Loucy (cell line): Measurements from ENCODE around the gene IGFN1.

Experiments used
- EZH2phosphoT487 ChIP-seq: fragments of 200-600 bp; IDR thresholded peaks from 2 replicates; pipeline ENCODE4 v1.6.1; 2018; ENCODE audit warnings: antibody characterized with exemption, mild to moderate bottlenecking, moderate library complexity, borderline replicate concordance
- TF ChIP-seq, protein P1 (sequence below): fragments of 200-600 bp; sonication (generic); conservative IDR thresholded peaks from 2 replicates; pipeline ENCODE4 v1.5.1; 2014; ENCODE audit warnings: mild to moderate bottlenecking, antibody characterized with exemption, low read length

- TF ChIP-seq, protein P1, sequence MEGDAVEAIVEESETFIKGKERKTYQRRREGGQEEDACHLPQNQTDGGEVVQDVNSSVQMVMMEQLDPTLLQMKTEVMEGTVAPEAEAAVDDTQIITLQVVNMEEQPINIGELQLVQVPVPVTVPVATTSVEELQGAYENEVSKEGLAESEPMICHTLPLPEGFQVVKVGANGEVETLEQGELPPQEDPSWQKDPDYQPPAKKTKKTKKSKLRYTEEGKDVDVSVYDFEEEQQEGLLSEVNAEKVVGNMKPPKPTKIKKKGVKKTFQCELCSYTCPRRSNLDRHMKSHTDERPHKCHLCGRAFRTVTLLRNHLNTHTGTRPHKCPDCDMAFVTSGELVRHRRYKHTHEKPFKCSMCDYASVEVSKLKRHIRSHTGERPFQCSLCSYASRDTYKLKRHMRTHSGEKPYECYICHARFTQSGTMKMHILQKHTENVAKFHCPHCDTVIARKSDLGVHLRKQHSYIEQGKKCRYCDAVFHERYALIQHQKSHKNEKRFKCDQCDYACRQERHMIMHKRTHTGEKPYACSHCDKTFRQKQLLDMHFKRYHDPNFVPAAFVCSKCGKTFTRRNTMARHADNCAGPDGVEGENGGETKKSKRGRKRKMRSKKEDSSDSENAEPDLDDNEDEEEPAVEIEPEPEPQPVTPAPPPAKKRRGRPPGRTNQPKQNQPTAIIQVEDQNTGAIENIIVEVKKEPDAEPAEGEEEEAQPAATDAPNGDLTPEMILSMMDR: no peak
- TF ChIP-seq EZH2phosphoT487: no peak
These were observed 84.6 kb downstream of the IGFN1 start for GRCh38 chr1:201275253-201275666.
